ENCODE results near the gene PLEKHA6. TPM values are rescaled to one million over a fixed set of nuclear protein-coding genes. Genes with fewer than 3 reads are reported as not detected.

Gene PLEKHA6
- polyA plus RNA-seq, 1 donor from 2014 or later = 22.6 TPM

- Histone ChIP-seq H3K27me3 (ENCODE audit: insufficient read depth, low read depth, low read length) (no peaks in the 10 kb centered on the region), H3K9ac (ENCODE audit: low read length) (peak overlapping the region; percentile 28), H4K20me1 (ENCODE audit: insufficient read depth) (no peaks in the 10 kb centered on the region), H3F3A (ENCODE audit: insufficient read depth, low read length, poor library complexity, severe bottlenecking) (no peaks in the 10 kb centered on the region), H3K36me3 (ENCODE audit: insufficient read depth, low read length) (peaks cover 33% of the 10 kb centered on the region), H3K27ac (ENCODE audit: low read length) (peak overlapping the region; percentile 14), H3K4me2 (ENCODE audit: low read length) (no peak overlapping the region), H3K4me3 (ENCODE audit: low read length) (peak overlapping the region; percentile 36), H3K9me2 (ENCODE audit: insufficient read depth, low read length) (no peaks in the 10 kb centered on the region), H3K79me2 (replicated peaks; ENCODE audit: insufficient read depth, low read length) (no peaks in the 10 kb centered on the region), H2AFZ (ENCODE audit: low read depth, low read length) (no peak overlapping the region), H3K9me3 (ENCODE audit: low read length) (no peaks in the 10 kb centered on the region)
- no peak for TF ChIP-seq TAF1 (IDR thresholded peaks at IDR 0.05; ENCODE audit: low read depth)
- no peak for TF ChIP-seq RAD21 (conservative IDR thresholded peaks at IDR 0.05)
- TF ChIP-seq, protein P1, sequence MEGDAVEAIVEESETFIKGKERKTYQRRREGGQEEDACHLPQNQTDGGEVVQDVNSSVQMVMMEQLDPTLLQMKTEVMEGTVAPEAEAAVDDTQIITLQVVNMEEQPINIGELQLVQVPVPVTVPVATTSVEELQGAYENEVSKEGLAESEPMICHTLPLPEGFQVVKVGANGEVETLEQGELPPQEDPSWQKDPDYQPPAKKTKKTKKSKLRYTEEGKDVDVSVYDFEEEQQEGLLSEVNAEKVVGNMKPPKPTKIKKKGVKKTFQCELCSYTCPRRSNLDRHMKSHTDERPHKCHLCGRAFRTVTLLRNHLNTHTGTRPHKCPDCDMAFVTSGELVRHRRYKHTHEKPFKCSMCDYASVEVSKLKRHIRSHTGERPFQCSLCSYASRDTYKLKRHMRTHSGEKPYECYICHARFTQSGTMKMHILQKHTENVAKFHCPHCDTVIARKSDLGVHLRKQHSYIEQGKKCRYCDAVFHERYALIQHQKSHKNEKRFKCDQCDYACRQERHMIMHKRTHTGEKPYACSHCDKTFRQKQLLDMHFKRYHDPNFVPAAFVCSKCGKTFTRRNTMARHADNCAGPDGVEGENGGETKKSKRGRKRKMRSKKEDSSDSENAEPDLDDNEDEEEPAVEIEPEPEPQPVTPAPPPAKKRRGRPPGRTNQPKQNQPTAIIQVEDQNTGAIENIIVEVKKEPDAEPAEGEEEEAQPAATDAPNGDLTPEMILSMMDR (IDR thresholded peaks at IDR 0.05; ENCODE audit: poor library complexity, severe bottlenecking) = no peak
- TF ChIP-seq SMC3 (conservative IDR thresholded peaks at IDR 0.05; ENCODE audit: poor library complexity) = no peak
- TF ChIP-seq MXI1 (conservative IDR thresholded peaks at IDR 0.05; ENCODE audit: poor library complexity, severe bottlenecking) = no peak
Observed at GRCh38 chr1:204263254-204263910, 96.3 kb downstream of the PLEKHA6 start.

GRCh38 chr1:204262506-204263253 is 97.0 kb downstream of the PLEKHA6 start:
- H3K4me3 ChIP-seq (ENCODE audit: low read length) = peak overlapping the region; percentile 36
- no peak overlapping the region for H3K4me2 ChIP-seq (ENCODE audit: low read length)
- no peaks in the 10 kb centered on the region for H3K9me3 ChIP-seq (ENCODE audit: low read length)
- no peak for TF ChIP-seq EZH2 (IDR thresholded peaks at IDR 0.05; ENCODE audit: borderline replicate concordance, insufficient read depth, low read length, poor library complexity, severe bottlenecking)
- TF ChIP-seq MXI1 (conservative IDR thresholded peaks at IDR 0.05; ENCODE audit: poor library complexity, severe bottlenecking) = peak; percentile 17
- TF ChIP-seq, protein P2, sequence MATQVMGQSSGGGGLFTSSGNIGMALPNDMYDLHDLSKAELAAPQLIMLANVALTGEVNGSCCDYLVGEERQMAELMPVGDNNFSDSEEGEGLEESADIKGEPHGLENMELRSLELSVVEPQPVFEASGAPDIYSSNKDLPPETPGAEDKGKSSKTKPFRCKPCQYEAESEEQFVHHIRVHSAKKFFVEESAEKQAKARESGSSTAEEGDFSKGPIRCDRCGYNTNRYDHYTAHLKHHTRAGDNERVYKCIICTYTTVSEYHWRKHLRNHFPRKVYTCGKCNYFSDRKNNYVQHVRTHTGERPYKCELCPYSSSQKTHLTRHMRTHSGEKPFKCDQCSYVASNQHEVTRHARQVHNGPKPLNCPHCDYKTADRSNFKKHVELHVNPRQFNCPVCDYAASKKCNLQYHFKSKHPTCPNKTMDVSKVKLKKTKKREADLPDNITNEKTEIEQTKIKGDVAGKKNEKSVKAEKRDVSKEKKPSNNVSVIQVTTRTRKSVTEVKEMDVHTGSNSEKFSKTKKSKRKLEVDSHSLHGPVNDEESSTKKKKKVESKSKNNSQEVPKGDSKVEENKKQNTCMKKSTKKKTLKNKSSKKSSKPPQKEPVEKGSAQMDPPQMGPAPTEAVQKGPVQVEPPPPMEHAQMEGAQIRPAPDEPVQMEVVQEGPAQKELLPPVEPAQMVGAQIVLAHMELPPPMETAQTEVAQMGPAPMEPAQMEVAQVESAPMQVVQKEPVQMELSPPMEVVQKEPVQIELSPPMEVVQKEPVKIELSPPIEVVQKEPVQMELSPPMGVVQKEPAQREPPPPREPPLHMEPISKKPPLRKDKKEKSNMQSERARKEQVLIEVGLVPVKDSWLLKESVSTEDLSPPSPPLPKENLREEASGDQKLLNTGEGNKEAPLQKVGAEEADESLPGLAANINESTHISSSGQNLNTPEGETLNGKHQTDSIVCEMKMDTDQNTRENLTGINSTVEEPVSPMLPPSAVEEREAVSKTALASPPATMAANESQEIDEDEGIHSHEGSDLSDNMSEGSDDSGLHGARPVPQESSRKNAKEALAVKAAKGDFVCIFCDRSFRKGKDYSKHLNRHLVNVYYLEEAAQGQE (IDR thresholded peaks at IDR 0.05; ENCODE audit: borderline replicate concordance) = no peak
- H2AFZ ChIP-seq (ENCODE audit: low read depth, low read length) = no peak overlapping the region
- no peaks in the 10 kb centered on the region for H4K20me1 ChIP-seq (ENCODE audit: insufficient read depth)
- H3K27ac ChIP-seq (ENCODE audit: low read length) = peak overlapping the region; percentile 14
- peaks cover 33% of the 10 kb centered on the region for H3K36me3 ChIP-seq (ENCODE audit: insufficient read depth, low read length)
- H3K79me2 ChIP-seq (replicated peaks; ENCODE audit: insufficient read depth, low read length) = no peaks in the 10 kb centered on the region
- H3K9ac ChIP-seq (ENCODE audit: low read length) = peak overlapping the region; percentile 28
- H3K9me2 ChIP-seq (ENCODE audit: insufficient read depth, low read length) = no peaks in the 10 kb centered on the region
- H3K27me3 ChIP-seq (ENCODE audit: insufficient read depth, low read depth, low read length) = no peaks in the 10 kb centered on the region
- H3F3A ChIP-seq (ENCODE audit: insufficient read depth, low read length, poor library complexity, severe bottlenecking) = no peaks in the 10 kb centered on the region

Data from neural cell (in vitro differentiated cells).